ENCODE measurements around the gene JMJD6.
"Not testable (repeated sequence)": the region's sequence is repeated elsewhere in the genome, so short reads cannot be mapped to it uniquely, and the experiment has no call there.

The JMJD6 gene

DNA sequence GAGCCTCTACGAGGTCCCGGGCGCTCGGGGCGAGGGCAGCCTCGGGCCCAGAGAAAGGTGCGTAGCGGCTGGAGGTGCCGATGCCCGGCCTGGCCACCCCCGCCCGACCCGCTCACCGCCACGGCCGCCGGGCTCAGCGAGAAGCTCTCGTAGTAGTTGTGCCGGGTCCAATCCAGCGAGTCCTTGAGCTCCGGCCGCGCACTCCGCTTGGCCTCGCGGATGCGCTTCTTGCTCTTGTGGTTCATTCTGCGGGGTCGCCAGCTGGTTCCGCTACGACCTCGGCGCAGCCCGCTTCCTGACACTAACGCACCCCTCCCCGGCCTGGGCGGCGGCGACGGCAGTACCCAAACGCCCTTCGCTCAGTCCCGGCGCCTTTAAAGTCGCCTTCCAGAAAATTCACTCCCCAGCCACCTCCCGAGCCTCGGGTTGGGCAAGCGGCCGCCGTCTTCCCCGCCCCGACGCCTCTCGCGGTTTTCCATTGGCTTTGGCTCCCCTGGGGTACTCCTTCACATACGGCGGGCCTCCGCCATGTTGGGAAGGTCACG, at the start of gene JMJD6:
TSS of gene JMJD6 (minus strand) at position 376 of the 545 bp plus-strand sequence. CDS start at position 245, 131 bp downstream.
- DNase-seq = peak; percentile 97

DNA sequence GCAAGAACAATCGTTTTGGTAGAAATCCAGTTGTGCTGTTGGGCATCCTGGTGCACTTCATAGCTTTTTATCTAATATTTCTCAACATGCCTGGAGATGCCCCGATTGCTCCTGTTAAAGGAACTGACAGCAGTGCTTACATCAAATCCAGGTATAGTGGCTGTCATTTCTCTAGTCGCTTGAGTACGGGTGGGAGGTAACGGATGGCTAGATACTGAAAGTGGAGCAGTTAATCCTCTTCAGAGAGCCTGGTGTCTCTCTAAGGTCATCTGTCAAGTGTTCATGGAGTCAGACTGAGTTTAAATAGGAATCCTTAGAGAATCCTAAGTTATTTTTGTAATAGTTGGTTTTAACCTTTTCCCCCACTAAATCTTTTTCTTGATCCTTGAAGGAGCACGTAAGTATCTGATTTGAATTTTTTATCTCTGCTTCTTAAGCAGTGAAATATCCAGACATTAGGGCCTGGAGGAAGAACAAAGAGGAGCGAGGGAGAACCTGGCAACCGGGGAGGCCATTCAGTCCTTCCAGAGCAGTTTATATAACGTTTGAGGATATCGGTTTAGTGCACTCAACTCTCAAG, 48.7 kb upstream of the JMJD6 start:
- DNase-seq = no peak

GRCh38 chr17:76772842-76773525, 46.6 kb upstream of the JMJD6 start:
- peak; percentile 47 for DNase-seq

GRCh38 chr17:76758570-76758969, 32.2 kb upstream of the JMJD6 start:
- no peak for DNase-seq

- DNase-seq = no peak
These were observed 30.9 kb upstream of the JMJD6 start for GRCh38 chr17:76757256-76757655.

GRCh38 chr17:76755285-76755684, 28.9 kb upstream of the JMJD6 start:
- DNase-seq = no peak

DNA sequence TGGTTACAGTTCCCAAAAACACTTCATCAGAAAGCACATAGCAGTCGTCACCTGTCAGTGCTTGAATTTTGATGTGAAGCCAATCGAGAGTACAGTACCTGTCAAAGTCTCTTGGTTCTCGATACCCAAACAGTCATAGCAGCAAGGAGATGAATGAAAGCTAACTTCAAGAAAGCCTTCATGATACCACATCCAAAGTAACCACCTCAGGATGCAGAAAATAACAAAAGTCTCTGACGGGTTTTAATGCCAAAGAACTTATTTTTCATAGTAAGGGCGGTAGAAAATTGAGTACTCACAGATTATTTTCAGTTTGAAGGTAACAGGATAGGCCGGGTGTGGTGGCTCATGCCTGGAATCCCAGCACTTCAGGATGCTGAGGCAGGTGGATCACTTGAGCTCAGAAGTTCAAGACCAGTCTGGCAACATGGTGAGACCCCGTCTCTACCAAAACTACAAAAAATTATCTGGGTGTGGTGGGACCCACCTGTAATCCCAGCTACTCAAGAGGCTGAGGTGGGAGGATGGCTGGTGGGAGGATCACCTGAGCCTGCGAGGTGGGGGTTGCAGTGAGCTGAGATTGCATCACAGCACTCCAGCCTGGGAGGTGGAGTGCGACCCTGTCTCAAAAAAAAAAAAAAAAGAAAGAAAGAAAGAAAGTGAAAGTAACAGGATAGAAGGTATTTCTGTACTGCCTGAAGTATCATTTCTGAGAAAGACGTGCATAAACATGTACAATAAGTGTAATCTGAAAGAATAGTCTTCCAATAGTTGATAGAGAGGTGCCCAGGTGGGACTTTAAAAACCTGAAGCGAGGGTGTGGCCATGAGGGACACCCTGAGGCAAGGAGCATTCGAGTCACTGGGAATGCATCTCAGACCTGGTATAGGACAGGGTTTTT, 26.9 kb upstream of the JMJD6 start:
- DNase-seq = no peak

GRCh38 chr17:76752006-76752405, 25.6 kb upstream of the JMJD6 start:
- no peak for DNase-seq

- DNase-seq = no peak
These were observed 25.1 kb upstream of the JMJD6 start for GRCh38 chr17:76751416-76751993.

DNA sequence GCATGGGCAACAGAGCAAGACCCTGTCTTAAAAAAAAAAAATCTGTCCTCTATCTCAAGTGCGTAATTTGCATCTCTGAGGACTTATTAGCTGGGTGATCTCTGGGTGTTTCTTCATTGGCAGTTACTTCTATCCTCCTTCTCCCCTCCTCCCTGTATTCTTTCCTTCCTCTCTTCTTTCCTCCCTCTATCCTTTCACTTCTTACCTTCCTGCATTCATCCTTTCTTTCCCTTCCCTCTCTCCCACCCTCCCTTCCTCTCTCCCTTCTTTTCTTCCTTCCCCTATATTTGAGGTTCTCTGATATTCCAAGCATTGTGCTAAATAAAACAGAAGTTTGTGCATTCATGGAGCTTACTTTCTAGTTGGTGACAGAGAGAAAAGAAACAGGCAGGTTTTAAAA, 22.3 kb upstream of the JMJD6 start:
- DNase-seq = no peak

DNA sequence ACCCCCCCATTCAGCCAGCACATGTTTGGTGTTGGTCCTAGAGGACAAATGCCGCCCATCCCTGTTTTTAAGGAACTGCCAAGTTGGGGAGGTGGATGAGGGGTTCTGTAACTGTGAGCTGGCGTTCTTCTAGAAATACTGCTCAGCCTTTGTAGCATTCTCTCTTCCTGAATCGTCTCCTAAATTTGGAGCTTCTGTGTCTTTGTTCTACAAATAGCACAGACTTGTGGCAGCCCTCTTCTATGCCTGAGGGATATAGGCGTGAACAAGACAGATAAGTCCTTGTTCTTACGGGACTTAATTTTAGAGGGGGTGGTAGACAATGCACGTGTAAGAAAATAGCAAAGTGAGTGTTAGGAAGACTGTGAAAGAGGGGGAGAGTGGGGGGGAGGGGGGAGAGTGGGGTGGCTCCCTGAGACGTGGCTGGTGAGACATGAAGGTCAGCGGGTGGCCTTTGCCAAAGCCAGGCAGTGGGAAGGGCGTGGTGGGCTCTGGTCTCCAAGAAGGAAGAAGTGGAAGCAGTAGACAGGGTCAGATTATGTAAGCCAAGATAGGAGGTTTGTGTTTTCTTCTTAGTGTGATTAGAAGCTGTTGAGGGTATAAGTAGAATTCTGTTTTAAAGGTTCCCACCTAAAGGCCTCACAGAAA, 21.4 kb upstream of the JMJD6 start:
- DNase-seq = no peak

DNA sequence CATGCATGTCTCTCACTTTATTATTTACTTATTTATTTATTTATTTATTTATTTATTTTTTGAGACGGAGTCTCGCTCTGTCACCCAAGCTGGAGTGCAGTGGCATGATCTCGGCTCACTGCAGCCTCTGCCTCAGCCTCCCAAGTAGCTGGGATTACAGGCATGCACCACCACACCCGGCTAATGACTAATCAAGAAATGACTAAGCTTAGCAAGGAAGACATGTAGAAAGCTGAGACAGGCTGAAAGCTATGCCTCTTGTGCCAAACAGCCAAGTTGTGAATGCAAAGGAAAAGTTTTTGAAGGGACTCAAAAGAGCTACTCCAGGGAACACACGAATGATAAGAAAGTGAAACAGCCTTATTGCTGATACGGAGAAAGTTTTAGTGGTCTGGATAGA, 19.4 kb upstream of the JMJD6 start:
- DNase-seq = not testable (repeated sequence)

GRCh38 chr17:76744747-76745146, 18.3 kb upstream of the JMJD6 start:
- DNase-seq = no peak

GRCh38 chr17:76742958-76743357, 16.6 kb upstream of the JMJD6 start:
- DNase-seq = no peak

GRCh38 chr17:76740329-76741118, 14.1 kb upstream of the JMJD6 start:
- DNase-seq = no peak

DNA sequence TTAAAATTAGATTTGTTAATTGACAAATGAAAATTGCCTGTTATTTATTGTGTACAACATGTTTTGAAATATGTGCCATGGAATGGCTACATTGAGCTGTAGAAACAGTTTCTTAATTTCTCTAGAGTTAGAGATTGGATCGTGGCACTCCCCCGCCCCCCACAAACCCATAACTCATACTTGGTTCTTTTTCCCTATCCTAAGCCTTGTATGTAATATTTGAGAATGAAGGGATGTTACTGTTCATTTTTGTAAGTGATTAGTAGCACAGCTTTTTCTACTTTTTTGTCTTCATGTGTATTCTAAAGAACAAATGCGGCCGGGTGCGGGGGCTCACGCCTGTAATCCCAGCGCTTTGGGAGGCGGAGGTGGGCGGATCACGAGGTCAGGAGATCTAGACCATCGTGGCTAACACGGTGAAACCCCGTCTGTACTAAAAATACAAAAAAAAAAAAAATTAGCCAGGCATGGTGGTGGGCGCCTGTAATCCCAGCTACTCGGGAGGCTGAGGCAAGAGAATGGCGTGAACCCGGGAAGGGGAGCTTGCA, 13.2 kb upstream of the JMJD6 start:
- not testable (repeated sequence) for DNase-seq

DNA sequence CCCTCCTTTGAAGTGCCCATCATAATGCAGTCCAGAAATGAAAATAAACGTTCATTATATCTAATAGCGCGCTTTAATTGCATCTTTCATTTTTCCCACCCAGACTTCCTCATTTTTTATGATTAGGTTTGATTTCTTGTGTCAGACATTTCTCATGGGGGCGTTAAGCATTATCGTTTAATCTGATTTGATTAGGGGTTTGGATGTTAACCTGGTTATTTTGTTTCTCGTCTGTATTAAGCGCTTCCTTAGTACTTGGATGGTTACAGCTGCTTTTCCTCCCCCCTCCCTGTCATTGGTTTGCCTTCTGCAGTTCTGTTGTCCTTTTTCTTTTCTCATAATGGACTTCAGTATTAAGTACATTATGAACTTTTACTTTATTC, 12.1 kb upstream of the JMJD6 start:
- DNase-seq = no peak

DNA sequence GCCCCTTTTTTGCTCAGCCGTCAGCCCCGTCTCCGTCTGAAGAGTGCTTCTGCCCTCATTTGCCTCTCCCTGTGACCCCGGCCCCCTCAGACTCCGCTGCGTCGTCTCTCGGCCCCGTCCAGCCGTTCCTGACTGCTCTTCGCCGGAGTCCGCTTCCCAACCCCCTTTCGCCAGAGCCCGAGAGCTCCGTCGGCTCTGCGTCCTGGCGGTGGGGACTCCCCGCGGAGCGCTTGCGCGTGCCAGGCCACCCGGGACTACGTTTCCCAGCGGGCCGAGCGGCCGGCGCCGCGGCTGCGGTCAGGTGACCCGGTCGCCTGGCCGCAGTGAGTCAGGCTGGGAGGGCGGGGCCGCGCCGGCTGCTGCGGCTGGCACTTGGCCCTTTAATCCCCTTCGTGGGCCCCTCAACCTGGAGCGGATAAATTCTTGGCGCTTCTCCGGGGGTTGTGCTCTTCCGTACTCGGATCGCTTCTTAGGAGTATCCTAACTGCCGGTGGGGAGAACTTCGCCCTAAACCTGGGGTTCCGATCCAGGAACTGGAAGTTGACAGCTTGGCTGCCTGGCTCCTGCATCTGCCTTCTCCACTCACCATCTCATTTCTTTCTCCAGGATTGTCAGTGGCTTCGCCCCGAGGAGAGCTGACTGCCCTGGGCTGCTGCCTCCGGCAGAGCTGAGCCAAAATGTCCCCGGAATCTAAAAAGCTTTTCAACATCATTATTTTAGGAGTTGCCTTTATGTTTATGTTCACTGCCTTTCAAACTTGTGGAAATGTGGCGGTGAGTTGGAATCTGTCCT, 11.5 kb upstream of the JMJD6 start, which contains the start of gene MFSD11:
TSS of gene MFSD11 (plus strand) at position 444 of the 792 bp plus-strand sequence. CDS start at position 678, 234 bp downstream.
- peak; percentile 94 for DNase-seq

DNA sequence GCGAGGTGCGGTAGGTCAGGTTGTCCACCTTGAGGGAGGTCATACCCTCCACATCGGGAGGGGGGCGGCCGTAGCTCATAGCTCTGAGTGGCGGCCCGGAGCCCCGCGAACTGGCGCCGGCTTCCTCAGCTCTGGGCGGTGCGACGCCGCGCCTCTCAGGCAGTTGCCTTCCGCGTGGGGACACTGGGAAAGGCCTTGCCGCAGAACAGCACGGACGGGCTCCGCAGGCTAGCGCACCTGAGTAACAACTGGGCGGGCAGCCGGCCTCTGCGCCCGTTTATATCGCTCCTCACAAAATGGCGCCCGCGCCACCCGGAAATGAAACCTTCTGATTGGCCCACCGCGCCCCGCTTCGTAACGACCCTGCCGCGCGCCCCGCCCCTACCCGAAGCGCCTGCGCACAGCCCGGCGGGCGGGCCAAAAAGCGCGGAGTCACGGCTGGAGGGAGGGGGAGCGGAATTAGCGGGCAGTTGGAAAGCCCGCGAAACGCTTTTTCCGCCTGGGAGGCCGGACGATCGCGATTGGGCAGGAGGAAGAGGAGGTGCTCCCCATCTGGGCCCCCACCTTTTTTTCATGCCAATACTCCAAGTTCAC, 10.8 kb upstream of the JMJD6 start, which contains the start of gene SRSF2:
TSS of gene SRSF2 (minus strand) at position 250 of the 594 bp plus-strand sequence. CDS start at position 79, 171 bp downstream.
- DNase-seq = peak; percentile 99
